ENCODE data around the gene HHAT.
"Not testable (repeated sequence)": the region's sequence is repeated elsewhere in the genome, so short reads cannot be mapped to it uniquely, and the experiment has no call there.

HHAT gene

GRCh38 chr1:210653771-210654170 is 325.1 kb downstream of the HHAT start:
- Histone ChIP-seq H3K4me3 (replicated peaks; ENCODE audit: low read depth, low read length) (no peak overlapping the region), H3K36me3 (ENCODE audit: control insufficient read depth, insufficient read depth, low read length) (no peaks in the 10 kb centered on the region), H3K27me3 (replicated peaks; ENCODE audit: control insufficient read depth, insufficient read depth, low read length) (no peaks in the 10 kb centered on the region)
- TF ChIP-seq CTCF (IDR thresholded peaks at IDR 0.05; ENCODE audit: insufficient read depth, low read length, poor library complexity, severe bottlenecking), result no peak
- DNase-seq (ENCODE audit: extremely low read depth, insufficient read length), result no peak

GRCh38 chr1:210654176-210654981 is 325.7 kb downstream of the HHAT start:
- Histone ChIP-seq H3K36me3 (ENCODE audit: control insufficient read depth, insufficient read depth, low read length) (no peaks in the 10 kb centered on the region), H3K4me3 (replicated peaks; ENCODE audit: low read depth, low read length) (no peak overlapping the region), H3K27me3 (replicated peaks; ENCODE audit: control insufficient read depth, insufficient read depth, low read length) (no peaks in the 10 kb centered on the region)
- DNase-seq (ENCODE audit: extremely low read depth, insufficient read length), result no peak
- no peak for TF ChIP-seq CTCF (IDR thresholded peaks at IDR 0.05; ENCODE audit: insufficient read depth, low read length, poor library complexity, severe bottlenecking)

GRCh38 chr1:210655511-210655910 is 326.8 kb downstream of the HHAT start:
- Histone ChIP-seq H3K27me3 (replicated peaks; ENCODE audit: control insufficient read depth, insufficient read depth, low read length) (no peaks in the 10 kb centered on the region), H3K36me3 (ENCODE audit: control insufficient read depth, insufficient read depth, low read length) (no peaks in the 10 kb centered on the region), H3K4me3 (replicated peaks; ENCODE audit: low read depth, low read length) (no peak overlapping the region)
- TF ChIP-seq CTCF (IDR thresholded peaks at IDR 0.05; ENCODE audit: insufficient read depth, low read length, poor library complexity, severe bottlenecking), result no peak
- DNase-seq (ENCODE audit: extremely low read depth, insufficient read length), result no peak

GRCh38 chr1:210657806-210658205 is 329.1 kb downstream of the HHAT start:
- Histone ChIP-seq H3K36me3 (ENCODE audit: control insufficient read depth, insufficient read depth, low read length) (no peaks in the 10 kb centered on the region), H3K4me3 (replicated peaks; ENCODE audit: low read depth, low read length) (no peak overlapping the region), H3K27me3 (replicated peaks; ENCODE audit: control insufficient read depth, insufficient read depth, low read length) (no peaks in the 10 kb centered on the region)
- no peak for DNase-seq (ENCODE audit: extremely low read depth, insufficient read length)
- TF ChIP-seq CTCF (IDR thresholded peaks at IDR 0.05; ENCODE audit: insufficient read depth, low read length, poor library complexity, severe bottlenecking), result no peak

GRCh38 chr1:210661520-210661919 is 332.8 kb downstream of the HHAT start:
- not testable (repeated sequence) for H3K36me3 ChIP-seq (ENCODE audit: control insufficient read depth, insufficient read depth, low read length); DNase-seq (ENCODE audit: extremely low read depth, insufficient read length); H3K27me3 ChIP-seq (replicated peaks; ENCODE audit: control insufficient read depth, insufficient read depth, low read length); H3K4me3 ChIP-seq (replicated peaks; ENCODE audit: low read depth, low read length)

- no peaks in the 10 kb centered on the region for H3K27me3 ChIP-seq (replicated peaks; ENCODE audit: control insufficient read depth, insufficient read depth, low read length)
- H3K36me3 ChIP-seq (ENCODE audit: control insufficient read depth, insufficient read depth, low read length), result no peaks in the 10 kb centered on the region
- no peak for DNase-seq (ENCODE audit: extremely low read depth, insufficient read length)
- H3K4me3 ChIP-seq (replicated peaks; ENCODE audit: low read depth, low read length), result no peak overlapping the region
- no peak for TF ChIP-seq CTCF (IDR thresholded peaks at IDR 0.05; ENCODE audit: insufficient read depth, low read length, poor library complexity, severe bottlenecking)
Observed at GRCh38 chr1:210662291-210663050, 333.8 kb downstream of the HHAT start.
